ENCODE measurements around the gene VASH1.

Gene VASH1

GRCh38 chr14:76754586-76754985 lies 6.7 kb upstream of the VASH1 start:
- H3F3A ChIP-seq (ENCODE audit: low read depth): no peaks in the 10 kb centered on the region
- no peaks in the 10 kb centered on the region for H3K4me1 ChIP-seq (ENCODE audit: insufficient read depth, low read length, poor library complexity, severe bottlenecking)
- no peak overlapping the region for H3K4me3 ChIP-seq (ENCODE audit: low read length, poor library complexity, severe bottlenecking)
- H3K9me2 ChIP-seq (replicated peaks; ENCODE audit: low read depth, low read length): no peaks in the 10 kb centered on the region
- H3K27me3 ChIP-seq (ENCODE audit: insufficient read depth, low read length, poor library complexity, severe bottlenecking): no peaks in the 10 kb centered on the region
- TF ChIP-seq EZH2phosphoT487 (IDR thresholded peaks at IDR 0.05; ENCODE audit: borderline replicate concordance): no peak
- TF ChIP-seq, protein P1, sequence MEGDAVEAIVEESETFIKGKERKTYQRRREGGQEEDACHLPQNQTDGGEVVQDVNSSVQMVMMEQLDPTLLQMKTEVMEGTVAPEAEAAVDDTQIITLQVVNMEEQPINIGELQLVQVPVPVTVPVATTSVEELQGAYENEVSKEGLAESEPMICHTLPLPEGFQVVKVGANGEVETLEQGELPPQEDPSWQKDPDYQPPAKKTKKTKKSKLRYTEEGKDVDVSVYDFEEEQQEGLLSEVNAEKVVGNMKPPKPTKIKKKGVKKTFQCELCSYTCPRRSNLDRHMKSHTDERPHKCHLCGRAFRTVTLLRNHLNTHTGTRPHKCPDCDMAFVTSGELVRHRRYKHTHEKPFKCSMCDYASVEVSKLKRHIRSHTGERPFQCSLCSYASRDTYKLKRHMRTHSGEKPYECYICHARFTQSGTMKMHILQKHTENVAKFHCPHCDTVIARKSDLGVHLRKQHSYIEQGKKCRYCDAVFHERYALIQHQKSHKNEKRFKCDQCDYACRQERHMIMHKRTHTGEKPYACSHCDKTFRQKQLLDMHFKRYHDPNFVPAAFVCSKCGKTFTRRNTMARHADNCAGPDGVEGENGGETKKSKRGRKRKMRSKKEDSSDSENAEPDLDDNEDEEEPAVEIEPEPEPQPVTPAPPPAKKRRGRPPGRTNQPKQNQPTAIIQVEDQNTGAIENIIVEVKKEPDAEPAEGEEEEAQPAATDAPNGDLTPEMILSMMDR (conservative IDR thresholded peaks at IDR 0.05; ENCODE audit: low read length): no peak
- H2AFZ ChIP-seq (ENCODE audit: low read length): no peak overlapping the region
- H4K20me1 ChIP-seq (ENCODE audit: insufficient read depth, low read length, poor library complexity, severe bottlenecking): no peaks in the 10 kb centered on the region
- no peak overlapping the region for H3K9ac ChIP-seq (ENCODE audit: low read depth, low read length, poor library complexity, severe bottlenecking)
- H3K36me3 ChIP-seq (ENCODE audit: insufficient read depth, low read length): no peaks in the 10 kb centered on the region
- H3K79me2 ChIP-seq (ENCODE audit: insufficient read depth, low read length): no peaks in the 10 kb centered on the region
- no peak overlapping the region for H3K4me2 ChIP-seq (ENCODE audit: low read depth, low read length, poor library complexity, severe bottlenecking)
- H3K9me3 ChIP-seq (ENCODE audit: insufficient read depth, low read depth, low read length): no peaks in the 10 kb centered on the region

- no peaks in the 10 kb centered on the region for H3F3A ChIP-seq (ENCODE audit: low read depth)
- H4K20me1 ChIP-seq (ENCODE audit: insufficient read depth, low read length, poor library complexity, severe bottlenecking): no peaks in the 10 kb centered on the region
- no peaks in the 10 kb centered on the region for H3K9me2 ChIP-seq (replicated peaks; ENCODE audit: low read depth, low read length)
- no peaks in the 10 kb centered on the region for H3K36me3 ChIP-seq (ENCODE audit: insufficient read depth, low read length)
- no peak overlapping the region for H3K9ac ChIP-seq (ENCODE audit: low read depth, low read length, poor library complexity, severe bottlenecking)
- no peaks in the 10 kb centered on the region for H3K79me2 ChIP-seq (ENCODE audit: insufficient read depth, low read length)
- no peak for TF ChIP-seq EZH2phosphoT487 (IDR thresholded peaks at IDR 0.05; ENCODE audit: borderline replicate concordance)
- TF ChIP-seq, protein P1 (conservative IDR thresholded peaks at IDR 0.05; ENCODE audit: low read length): no peak
- H2AFZ ChIP-seq (ENCODE audit: low read length): no peak overlapping the region
- H3K4me1 ChIP-seq (ENCODE audit: insufficient read depth, low read length, poor library complexity, severe bottlenecking): no peaks in the 10 kb centered on the region
- no peaks in the 10 kb centered on the region for H3K9me3 ChIP-seq (ENCODE audit: insufficient read depth, low read depth, low read length)
- H3K4me3 ChIP-seq (ENCODE audit: low read length, poor library complexity, severe bottlenecking): no peak overlapping the region
- H3K4me2 ChIP-seq (ENCODE audit: low read depth, low read length, poor library complexity, severe bottlenecking): no peak overlapping the region
- H3K27me3 ChIP-seq (ENCODE audit: insufficient read depth, low read length, poor library complexity, severe bottlenecking): no peaks in the 10 kb centered on the region
Measured at GRCh38 chr14:76755610-76756370, 5.5 kb upstream of the VASH1 start.

DNA sequence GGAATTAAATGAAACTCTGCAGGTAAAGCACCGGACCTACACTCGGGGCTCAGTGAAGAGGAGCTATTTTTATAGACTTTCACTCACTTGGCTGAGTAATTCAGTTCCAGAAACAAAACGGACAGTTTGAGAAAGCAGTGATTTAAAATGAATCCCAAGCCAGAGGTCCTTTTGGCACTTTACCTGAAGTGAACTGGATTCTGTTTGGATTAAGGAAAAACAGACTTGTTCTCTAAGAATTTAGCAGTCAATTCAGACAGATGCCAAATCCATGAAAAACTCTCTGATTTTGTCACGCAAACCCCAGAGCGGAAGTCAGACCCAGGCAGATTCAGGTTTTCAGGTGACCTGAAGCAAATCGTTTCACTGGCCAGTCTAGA lies 4.9 kb upstream of the VASH1 start:
- peaks cover 4% of the 10 kb centered on the region for H3K4me1 ChIP-seq (ENCODE audit: insufficient read depth, low read length, poor library complexity, severe bottlenecking)
- H3K9me3 ChIP-seq (ENCODE audit: insufficient read depth, low read depth, low read length): no peaks in the 10 kb centered on the region
- no peaks in the 10 kb centered on the region for H3K36me3 ChIP-seq (ENCODE audit: insufficient read depth, low read length)
- H3K4me2 ChIP-seq (ENCODE audit: low read depth, low read length, poor library complexity, severe bottlenecking): no peak overlapping the region
- no peak overlapping the region for H3K4me3 ChIP-seq (ENCODE audit: low read length, poor library complexity, severe bottlenecking)
- no peaks in the 10 kb centered on the region for H4K20me1 ChIP-seq (ENCODE audit: insufficient read depth, low read length, poor library complexity, severe bottlenecking)
- no peaks in the 10 kb centered on the region for H3K27me3 ChIP-seq (ENCODE audit: insufficient read depth, low read length, poor library complexity, severe bottlenecking)
- no peaks in the 10 kb centered on the region for H3K79me2 ChIP-seq (ENCODE audit: insufficient read depth, low read length)
- no peak overlapping the region for H2AFZ ChIP-seq (ENCODE audit: low read length)
- no peak for TF ChIP-seq EZH2phosphoT487 (IDR thresholded peaks at IDR 0.05; ENCODE audit: borderline replicate concordance)
- TF ChIP-seq, protein P1 (conservative IDR thresholded peaks at IDR 0.05; ENCODE audit: low read length): no peak
- no peak overlapping the region for H3K9ac ChIP-seq (ENCODE audit: low read depth, low read length, poor library complexity, severe bottlenecking)
- H3F3A ChIP-seq (ENCODE audit: low read depth): no peaks in the 10 kb centered on the region
- H3K9me2 ChIP-seq (replicated peaks; ENCODE audit: low read depth, low read length): no peaks in the 10 kb centered on the region
